Mucosa of descending colon (tissue), 3 donors: Measurements from ENCODE around the gene UVRAG. TPM values are rescaled to one million over a fixed set of nuclear protein-coding genes. Genes with fewer than 3 reads are reported as not detected.
A peak's percentile ranks its signal among the peaks of the same experiment; 100 is the strongest.

Experiments used
- ATAC-seq: fragments of 200-7000 bp; cut with Tn5 transposase; one replicate; pipeline ENCODE4 v1.9.1; 2020; ENCODE audit warnings: mild to moderate bottlenecking, moderate library complexity
- DNase-seq, 3 donors: peaks; one replicate each; pipeline ENCODE4 v3.0.0-alpha.2; 2020
- H3K36me3 ChIP-seq: fragments of 200-600 bp; one replicate; pipeline ENCODE4 v1.8.0; 2021; ENCODE audit warnings: low read depth, mild to moderate bottlenecking
- H3K4me1 ChIP-seq: fragments of 200-600 bp; one replicate; pipeline ENCODE4 v1.8.0; 2021; ENCODE audit warnings: low read depth, mild to moderate bottlenecking
- H3K4me3 ChIP-seq: fragments of 200-600 bp; one replicate; pipeline ENCODE4 v1.8.0; 2021; ENCODE audit warnings: mild to moderate bottlenecking
- H3K9me3 ChIP-seq: fragments of 200-600 bp; one replicate; pipeline ENCODE4 v1.8.0; 2021; ENCODE audit warnings: mild to moderate bottlenecking
- CTCF ChIP-seq: fragments of 200-600 bp; IDR thresholded peaks from one replicate; pipeline ENCODE4 v1.8.0; 2022; ENCODE audit warnings: antibody characterized with exemption, mild to moderate bottlenecking
- intact Hi-C, 2 donors: fragments of 100-400 bp; cut with DNase I in 1 of 2; cut with micrococcal nuclease in 1 of 2; formaldehyde crosslinking; loops; one replicate each; pipeline versions ENCODE4 v1.11.0 to v1.11.1; 2022; cut with DNase I, micrococcal nuclease
- total RNA-seq, 3 donors: library from RNA; stranded (reverse); fragmentation: NEBNext Ultra II Directional in 2 of 3; extraction: Animal tissue kit (Norgen Biotek cat#: 25700) in 2 of 3; gene quantifications; one replicate each; pipeline versions ENCODE4 v1.2.1 to v1.2.4, GENCODE V29; 2021 to 2023
- donor health status: DM: no; HTN: no; CAD: no; lungs with moderate emphysema.
- donor health status: DM: no; HTN: no; CAD: no.
- donor health status: DM: no; HTN: yes; CAD: no.

Gene UVRAG
- total RNA-seq, 3 donors from 2014 or later: 14.9 to 37.1 (median 16.9) TPM

- H3K4me1 ChIP-seq: peaks cover 3% of the 10 kb centered on the region
- H3K9me3 ChIP-seq: no peaks in the 10 kb centered on the region
- no peaks in the 10 kb centered on the region for H3K36me3 ChIP-seq
- DNase-seq: no peak
- no peak for TF ChIP-seq CTCF
- ATAC-seq: no peak
- H3K4me3 ChIP-seq: no peak overlapping the region
- intact Hi-C loops: no loop called here
Observed at GRCh38 chr11:76131671-76132631, 316.9 kb downstream of the UVRAG start.

- intact Hi-C loops: no loop called here
- TF ChIP-seq CTCF: no peak
- DNase-seq (no peak), ATAC-seq (no peak)
- no peaks in the 10 kb centered on the region for H3K36me3 ChIP-seq
- H3K4me3 ChIP-seq: no peak overlapping the region
- H3K4me1 ChIP-seq: no peaks in the 10 kb centered on the region
- H3K9me3 ChIP-seq: no peaks in the 10 kb centered on the region
Observed at GRCh38 chr11:76134239-76134638, 319.2 kb downstream of the UVRAG start.

- no peak for ATAC-seq
- Histone ChIP-seq H3K9me3 (no peaks in the 10 kb centered on the region), H3K36me3 (no peaks in the 10 kb centered on the region), H3K4me3 (no peak overlapping the region), H3K4me1 (no peaks in the 10 kb centered on the region)
- intact Hi-C loops: no loop called here
- no peak for TF ChIP-seq CTCF
- no peak for DNase-seq
Observed at GRCh38 chr11:76135491-76135890, 320.5 kb downstream of the UVRAG start.

- no peaks in the 10 kb centered on the region for H3K4me1 ChIP-seq
- no peak for TF ChIP-seq CTCF
- no peaks in the 10 kb centered on the region for H3K36me3 ChIP-seq
- peak; percentile 29 for ATAC-seq
- intact Hi-C loops: no loop called here
- H3K9me3 ChIP-seq: no peaks in the 10 kb centered on the region
- no peak for DNase-seq
- no peak overlapping the region for H3K4me3 ChIP-seq
Observed at GRCh38 chr11:76139314-76139713, 324.3 kb downstream of the UVRAG start.

- H3K36me3 ChIP-seq: no peaks in the 10 kb centered on the region
- no peak for TF ChIP-seq CTCF
- H3K4me3 ChIP-seq: no peak overlapping the region
- no peak for ATAC-seq
- no peak for DNase-seq
- no peaks in the 10 kb centered on the region for H3K9me3 ChIP-seq
- intact Hi-C loops: no loop called here
- no peaks in the 10 kb centered on the region for H3K4me1 ChIP-seq
Observed at GRCh38 chr11:76140912-76141574, 326.0 kb downstream of the UVRAG start.
